ENCODE data around the gene SLC7A5. TPM values are rescaled to one million over a fixed set of nuclear protein-coding genes. Genes with fewer than 3 reads are reported as not detected.

The SLC7A5 gene
- total RNA-seq, 1 donor from 2014 or later, result 205 TPM

- no peak for TF ChIP-seq CTCF (IDR thresholded peaks at IDR 0.05; ENCODE audit: partially characterized antibody, unreplicated experiment)
- no peak for DNase-seq
- Mint-ChIP-seq H3K9me3 (ENCODE audit: unreplicated experiment) (no peaks in the 10 kb centered on the region), H3K4me1 (ENCODE audit: low read depth, unreplicated experiment) (peaks cover 2% of the 10 kb centered on the region), H3K27me3 (ENCODE audit: unreplicated experiment) (peaks cover 2% of the 10 kb centered on the region), H3K27ac (ENCODE audit: unreplicated experiment) (no peak overlapping the region), H3K4me3 (ENCODE audit: unreplicated experiment) (no peak overlapping the region), H3K36me3 (ENCODE audit: unreplicated experiment) (no peaks in the 10 kb centered on the region)
Measured at GRCh38 chr16:87794485-87795078, 74.7 kb downstream of the SLC7A5 start.

- H3K4me3 Mint-ChIP-seq (ENCODE audit: unreplicated experiment), result no peak overlapping the region
- H3K27me3 Mint-ChIP-seq (ENCODE audit: unreplicated experiment), result peaks cover 4% of the 10 kb centered on the region
- H3K27ac Mint-ChIP-seq (ENCODE audit: unreplicated experiment), result peak overlapping the region; percentile 66
- H3K9me3 Mint-ChIP-seq (ENCODE audit: unreplicated experiment), result no peaks in the 10 kb centered on the region
- TF ChIP-seq CTCF (IDR thresholded peaks at IDR 0.05; ENCODE audit: partially characterized antibody, unreplicated experiment), result no peak
- H3K36me3 Mint-ChIP-seq (ENCODE audit: unreplicated experiment), result no peaks in the 10 kb centered on the region
- peaks cover 2% of the 10 kb centered on the region for H3K4me1 Mint-ChIP-seq (ENCODE audit: low read depth, unreplicated experiment)
- DNase-seq, result no peak
Measured at GRCh38 chr16:87792205-87792565, 77.1 kb downstream of the SLC7A5 start.

GRCh38 chr16:87791295-87792204 is 77.8 kb downstream of the SLC7A5 start:
- H3K4me1 Mint-ChIP-seq (ENCODE audit: low read depth, unreplicated experiment), result peaks cover 2% of the 10 kb centered on the region
- H3K9me3 Mint-ChIP-seq (ENCODE audit: unreplicated experiment), result no peaks in the 10 kb centered on the region
- peak overlapping the region; percentile 66 for H3K27ac Mint-ChIP-seq (ENCODE audit: unreplicated experiment)
- DNase-seq, result no peak
- no peaks in the 10 kb centered on the region for H3K36me3 Mint-ChIP-seq (ENCODE audit: unreplicated experiment)
- H3K27me3 Mint-ChIP-seq (ENCODE audit: unreplicated experiment), result peaks cover 4% of the 10 kb centered on the region
- no peak for TF ChIP-seq CTCF (IDR thresholded peaks at IDR 0.05; ENCODE audit: partially characterized antibody, unreplicated experiment)
- no peak overlapping the region for H3K4me3 Mint-ChIP-seq (ENCODE audit: unreplicated experiment)

- no peak for DNase-seq
- no peaks in the 10 kb centered on the region for H3K9me3 Mint-ChIP-seq (ENCODE audit: unreplicated experiment)
- H3K27me3 Mint-ChIP-seq (ENCODE audit: unreplicated experiment), result peaks cover 4% of the 10 kb centered on the region
- no peaks in the 10 kb centered on the region for H3K36me3 Mint-ChIP-seq (ENCODE audit: unreplicated experiment)
- no peak for TF ChIP-seq CTCF (IDR thresholded peaks at IDR 0.05; ENCODE audit: partially characterized antibody, unreplicated experiment)
- H3K4me3 Mint-ChIP-seq (ENCODE audit: unreplicated experiment), result no peak overlapping the region
- H3K27ac Mint-ChIP-seq (ENCODE audit: unreplicated experiment), result no peak overlapping the region
- peaks cover 2% of the 10 kb centered on the region for H3K4me1 Mint-ChIP-seq (ENCODE audit: low read depth, unreplicated experiment)
Measured at GRCh38 chr16:87790292-87791100, 78.8 kb downstream of the SLC7A5 start.
